Measurements from ENCODE around the gene RHOC.

- no peak for TF ChIP-seq CREB1 (CRISPR knock-in tag; IDR thresholded peaks at IDR 0.05)
- no peak for TF ChIP-seq GRHL2 (CRISPR knock-in tag; IDR thresholded peaks at IDR 0.05; ENCODE audit: insufficient replicate concordance, severe bottlenecking)
- no peak for TF ChIP-seq ATF1 (CRISPR knock-in tag; IDR thresholded peaks at IDR 0.05)
- no peak for TF ChIP-seq CTCF (IDR thresholded peaks at IDR 0.05)
- TF ChIP-seq EMX1 (CRISPR knock-in tag; IDR thresholded peaks at IDR 0.05), result no peak
Observed at GRCh38 chr1:112754116-112754628, 47.2 kb upstream of the RHOC start.
